ENCODE measurements around the gene CALR.
"Not testable (repeated sequence)": the region's sequence is repeated elsewhere in the genome, so short reads cannot be mapped to it uniquely, and the experiment has no call there.

The CALR gene

GRCh38 chr19:12937927-12938778 lies at the start of gene CALR:
CALR (plus strand) TSS chr19:12938609; CDS start chr19:12938680, 71 bp downstream.
- Histone ChIP-seq H3K4me1 (ENCODE audit: control insufficient read depth in 1 of 2, insufficient read depth in 1 of 2, low read depth in 1 of 2, low read length in 1 of 2) (peaks cover 53 to 58% of the 10 kb centered on the region in 2 experiments), H3K36me3 (peaks cover 18% of the 10 kb centered on the region), H3K9me3 (no peaks in the 10 kb centered on the region), H3K27me3 (no peaks in the 10 kb centered on the region), H3K27ac (peak within 1 kb of the TSS; percentile 82), H3K4me3 (ENCODE audit: low read depth in 1 of 2, low read length in 1 of 2) (peak within 1 kb of the TSS; percentile 95 to 100)
- peak; percentile 52 for TF ChIP-seq CTCF (IDR thresholded peaks at IDR 0.05)

- Histone ChIP-seq H3K4me1 (ENCODE audit: control insufficient read depth in 1 of 2, insufficient read depth in 1 of 2, low read depth in 1 of 2, low read length in 1 of 2) (peaks cover 20 to 26% of the 10 kb centered on the region in 2 experiments), H3K4me3 (ENCODE audit: low read depth in 1 of 2, low read length in 1 of 2) (peak overlapping the region; percentile 79 to 82)
Observed at GRCh38 chr19:12890299-12890786, 48.1 kb upstream of the CALR start.

GRCh38 chr19:12890787-12891552 lies 47.4 kb upstream of the CALR start, which contains the start of gene GCDH:
GCDH (plus strand) TSS chr19:12891160; CDS start chr19:12891305, 145 bp downstream.
- Histone ChIP-seq H3K27me3 (peaks cover 4% of the 10 kb centered on the region), H3K4me1 (ENCODE audit: control insufficient read depth in 1 of 2, insufficient read depth in 1 of 2, low read depth in 1 of 2, low read length in 1 of 2) (peaks cover 13 to 20% of the 10 kb centered on the region in 2 experiments), H3K9me3 (no peaks in the 10 kb centered on the region), H3K4me3 (ENCODE audit: low read depth in 1 of 2, low read length in 1 of 2) (peak within 1 kb of the TSS; percentile 79 to 82), H3K27ac (peak within 1 kb of the TSS; percentile 74), H3K36me3 (peaks cover 14% of the 10 kb centered on the region)
- TF ChIP-seq CTCF (IDR thresholded peaks at IDR 0.05), result peak; percentile 28

More at GRCh38 chr19:12890299-12890786, 48.1 kb upstream of the CALR start:
- H3K27me3 ChIP-seq, H3K9me3 ChIP-seq: not testable (repeated sequence)
- peaks cover 13% of the 10 kb centered on the region for H3K36me3 ChIP-seq
- peak overlapping the region; percentile 74 for H3K27ac ChIP-seq

- no peak for TF ChIP-seq CTCF (IDR thresholded peaks at IDR 0.05)
- Histone ChIP-seq H3K36me3 (peaks cover 20% of the 10 kb centered on the region), H3K9me3 (no peaks in the 10 kb centered on the region), H3K27ac (peak overlapping the region; percentile 74), H3K27me3 (no peaks in the 10 kb centered on the region), H3K4me1 (ENCODE audit: control insufficient read depth in 1 of 2, insufficient read depth in 1 of 2, low read depth in 1 of 2, low read length in 1 of 2) (peaks cover 10 to 17% of the 10 kb centered on the region in 2 experiments), H3K4me3 (ENCODE audit: low read depth in 1 of 2, low read length in 1 of 2) (peak overlapping the region; percentile 79 to 82)
Observed at GRCh38 chr19:12891553-12892021, 46.8 kb upstream of the CALR start.

GRCh38 chr19:12893582-12893981 lies 44.8 kb upstream of the CALR start:
- H3K4me3 ChIP-seq (ENCODE audit: low read depth in 1 of 2, low read length in 1 of 2), result no peak overlapping the region
- peaks cover 10 to 17% of the 10 kb centered on the region in 2 experiments for H3K4me1 ChIP-seq (ENCODE audit: control insufficient read depth in 1 of 2, insufficient read depth in 1 of 2, low read depth in 1 of 2, low read length in 1 of 2)
- TF ChIP-seq CTCF (IDR thresholded peaks at IDR 0.05), result no peak
- H3K27ac ChIP-seq, result no peak overlapping the region
- no peaks in the 10 kb centered on the region for H3K9me3 ChIP-seq
- H3K36me3 ChIP-seq, result peaks cover 39% of the 10 kb centered on the region
- no peaks in the 10 kb centered on the region for H3K27me3 ChIP-seq

Data from neutrophil (primary cell).